Measurements from ENCODE around the gene EHHADH. TPM values are rescaled to one million over a fixed set of nuclear protein-coding genes. Genes with fewer than 3 reads are reported as not detected.

EHHADH gene
- total RNA-seq, 2 donors from 2014 or later = 0.90 to 1.1 TPM

DNA sequence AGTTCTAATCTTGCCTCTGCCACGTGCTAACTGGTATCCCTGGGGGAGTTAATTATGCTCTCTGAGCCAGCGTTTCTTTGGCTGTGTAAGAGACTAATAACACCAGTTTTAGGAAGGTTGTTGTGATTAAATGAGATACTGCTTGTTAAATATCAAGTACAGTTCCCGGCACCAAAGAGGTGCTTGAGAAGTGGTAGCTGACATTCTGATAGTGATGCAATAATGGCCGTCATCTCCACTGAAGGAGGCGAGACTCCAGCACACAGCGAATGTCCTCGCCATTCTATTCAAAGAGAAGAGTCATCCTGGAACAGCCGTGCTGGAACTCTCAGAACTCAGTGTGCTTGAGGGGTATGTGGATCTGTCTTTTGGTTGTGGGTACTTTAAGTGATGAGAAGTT is 91.2 kb downstream of the EHHADH start:
- no peaks in the 10 kb centered on the region for H3K9me3 ChIP-seq (ENCODE audit: control insufficient read depth, low read length, poor library complexity, severe bottlenecking)
- no peak for DNase-seq
- Mint-ChIP-seq H3K27me3 (peaks cover 53% of the 10 kb centered on the region), H3K4me3 (no peak overlapping the region), H3K27ac (no peak overlapping the region), H3K4me1 (no peaks in the 10 kb centered on the region), H3K36me3 (ENCODE audit: low read depth) (peaks cover 2% of the 10 kb centered on the region)
- ATAC-seq = no peak

DNA sequence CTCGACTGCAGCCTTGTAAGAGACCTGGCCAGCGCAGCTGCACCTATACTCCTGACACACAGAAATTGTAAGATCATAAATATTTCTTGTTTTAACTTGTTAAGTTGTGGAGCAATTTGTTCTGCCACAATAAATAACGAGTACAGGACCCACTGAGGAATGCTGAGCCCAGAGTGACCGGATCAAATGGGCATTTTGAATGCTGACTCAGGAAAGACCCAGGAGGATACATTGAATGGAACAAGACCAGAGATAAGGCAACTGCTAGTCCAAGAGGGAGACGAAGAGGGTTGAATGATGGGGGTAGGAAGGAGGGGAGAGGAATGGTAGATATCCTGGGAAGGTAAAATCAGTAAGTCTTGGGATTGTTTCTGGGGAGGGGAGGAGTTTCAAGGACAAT is 92.1 kb downstream of the EHHADH start:
- H3K36me3 Mint-ChIP-seq (ENCODE audit: low read depth) = peaks cover 2% of the 10 kb centered on the region
- H3K27ac Mint-ChIP-seq = no peak overlapping the region
- no peaks in the 10 kb centered on the region for H3K9me3 ChIP-seq (ENCODE audit: control insufficient read depth, low read length, poor library complexity, severe bottlenecking)
- H3K4me1 Mint-ChIP-seq = no peaks in the 10 kb centered on the region
- ATAC-seq = no peak
- no peak for DNase-seq
- H3K27me3 Mint-ChIP-seq = peaks cover 57% of the 10 kb centered on the region
- no peak overlapping the region for H3K4me3 Mint-ChIP-seq

DNA sequence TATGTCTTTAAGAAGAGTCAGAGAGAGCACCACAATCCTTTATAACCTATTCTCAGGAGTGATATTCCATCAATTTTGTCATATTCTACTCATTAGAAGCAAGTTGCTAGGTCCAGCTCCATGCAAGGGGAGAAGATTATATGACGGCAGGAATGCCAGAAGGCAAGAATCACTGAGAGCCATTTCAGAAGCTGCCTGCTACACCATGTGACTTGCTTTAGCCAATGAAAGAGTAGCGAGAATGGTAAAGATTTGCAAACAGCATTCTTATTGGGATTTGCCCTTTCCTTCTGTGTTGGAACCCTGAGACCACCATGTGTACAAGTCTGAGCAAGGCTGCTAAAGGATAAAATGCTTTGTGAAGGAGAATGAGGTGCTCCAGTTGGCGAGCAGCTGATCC is 96.5 kb downstream of the EHHADH start:
- Mint-ChIP-seq H3K27ac (no peak overlapping the region), H3K36me3 (ENCODE audit: low read depth) (peaks cover 2% of the 10 kb centered on the region), H3K27me3 (peaks cover 34% of the 10 kb centered on the region), H3K4me3 (no peak overlapping the region), H3K4me1 (peaks cover 4% of the 10 kb centered on the region)
- H3K9me3 ChIP-seq (ENCODE audit: control insufficient read depth, low read length, poor library complexity, severe bottlenecking) = no peaks in the 10 kb centered on the region
- ATAC-seq (no peak), DNase-seq (no peak)

DNA sequence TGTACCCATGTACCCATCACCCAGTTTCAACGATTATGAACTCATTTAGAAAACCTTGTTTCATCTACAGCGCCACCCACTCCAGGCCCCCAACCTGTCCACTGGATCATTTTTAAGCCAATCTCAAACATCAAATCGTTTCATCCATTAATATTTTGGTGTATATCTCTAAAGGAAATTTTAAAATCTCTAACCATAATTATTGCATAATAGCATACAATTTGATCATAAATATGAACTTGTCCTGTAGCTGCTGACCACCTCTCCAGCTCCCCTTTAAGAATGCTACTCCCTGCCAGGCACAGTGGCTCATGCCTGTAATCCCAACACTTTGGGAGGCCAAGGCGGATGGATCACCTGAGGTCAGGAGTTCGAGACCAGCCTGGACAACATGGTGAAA is 98.2 kb downstream of the EHHADH start:
- H3K27me3 Mint-ChIP-seq = peaks cover 39% of the 10 kb centered on the region
- H3K4me1 Mint-ChIP-seq = peaks cover 5% of the 10 kb centered on the region
- peaks cover 3% of the 10 kb centered on the region for H3K36me3 Mint-ChIP-seq (ENCODE audit: low read depth)
- no peak for ATAC-seq
- no peak overlapping the region for H3K4me3 Mint-ChIP-seq
- no peak for DNase-seq
- no peaks in the 10 kb centered on the region for H3K9me3 ChIP-seq (ENCODE audit: control insufficient read depth, low read length, poor library complexity, severe bottlenecking)
- no peak overlapping the region for H3K27ac Mint-ChIP-seq

DNA sequence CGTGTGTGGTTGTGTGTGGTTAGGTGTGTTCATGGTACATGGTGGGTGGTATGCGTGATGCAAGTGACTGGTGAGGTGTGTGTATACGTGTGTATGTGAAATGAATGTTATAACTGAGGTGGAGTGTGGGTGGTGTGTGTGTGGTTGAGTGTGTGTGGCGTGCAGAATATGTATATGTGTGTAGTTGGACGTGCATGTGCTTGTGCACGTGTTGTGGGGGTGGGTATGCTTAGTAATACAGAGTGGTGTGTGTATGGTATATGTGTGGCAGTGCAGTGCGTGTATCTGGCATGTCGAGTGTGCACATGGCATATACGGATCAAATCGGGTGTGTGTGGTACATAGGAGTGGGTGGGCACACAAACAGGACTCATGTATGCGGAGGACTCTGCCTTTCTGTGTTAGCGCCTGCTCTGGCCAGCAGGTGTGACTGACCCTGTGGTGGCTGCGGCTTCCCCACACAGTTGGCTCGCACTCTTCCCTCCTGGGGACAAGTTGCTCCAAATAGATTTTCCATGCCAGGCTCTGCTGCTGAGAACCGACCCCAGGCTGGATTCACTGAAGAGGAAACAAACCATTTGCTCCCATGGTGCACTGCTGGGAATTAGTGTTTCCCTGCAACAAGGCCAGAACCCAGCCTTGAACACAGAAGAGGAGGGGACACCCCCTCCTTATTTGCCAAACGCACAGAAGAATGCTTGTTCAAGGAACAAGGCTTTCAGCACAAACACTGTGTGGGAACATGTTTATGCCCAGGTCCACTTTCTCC is 99.8 kb downstream of the EHHADH start:
- ATAC-seq (no peak), DNase-seq (no peak)
- H3K9me3 ChIP-seq (ENCODE audit: control insufficient read depth, low read length, poor library complexity, severe bottlenecking) = no peaks in the 10 kb centered on the region
- Mint-ChIP-seq H3K4me1 (peaks cover 5% of the 10 kb centered on the region), H3K36me3 (ENCODE audit: low read depth) (peaks cover 3% of the 10 kb centered on the region), H3K27me3 (peaks cover 47% of the 10 kb centered on the region), H3K27ac (no peak overlapping the region), H3K4me3 (no peak overlapping the region)

DNA sequence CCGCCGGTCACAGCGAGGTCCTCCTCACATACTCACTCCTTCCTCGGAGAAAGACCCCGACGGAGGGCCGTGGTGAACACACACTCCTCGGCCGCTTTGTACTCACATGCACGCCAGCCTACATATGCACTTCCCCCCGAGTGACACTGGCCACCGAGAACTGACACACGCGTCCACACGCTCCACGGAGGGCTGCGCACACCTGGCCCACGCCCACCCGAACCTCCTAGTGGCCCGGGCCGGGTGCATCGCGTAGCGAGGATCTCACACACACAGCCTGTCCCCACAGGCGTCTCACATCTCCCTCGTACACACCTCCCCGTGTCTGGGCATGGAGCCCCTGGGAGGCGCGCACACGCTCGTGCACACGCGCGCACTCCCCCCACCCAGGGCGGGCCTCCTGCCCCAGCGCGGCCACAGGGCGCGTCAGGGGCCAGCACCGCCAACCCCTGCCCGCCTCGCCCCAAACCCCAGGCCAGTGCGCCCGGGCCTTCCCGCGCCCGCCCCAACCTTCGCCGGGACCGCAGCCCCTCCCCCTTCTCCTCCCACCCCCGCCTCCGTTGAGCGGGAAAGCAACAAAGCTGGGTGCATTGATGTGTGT is 100.6 kb downstream of the EHHADH start:
- H3K36me3 Mint-ChIP-seq (ENCODE audit: low read depth) = peaks cover 2% of the 10 kb centered on the region
- peaks cover 5% of the 10 kb centered on the region for H3K4me1 Mint-ChIP-seq
- ATAC-seq = peak; percentile 21
- H3K27me3 Mint-ChIP-seq = peaks cover 40% of the 10 kb centered on the region
- H3K9me3 ChIP-seq (ENCODE audit: control insufficient read depth, low read length, poor library complexity, severe bottlenecking) = no peaks in the 10 kb centered on the region
- DNase-seq = no peak
- no peak overlapping the region for H3K27ac Mint-ChIP-seq
- no peak overlapping the region for H3K4me3 Mint-ChIP-seq

DNA sequence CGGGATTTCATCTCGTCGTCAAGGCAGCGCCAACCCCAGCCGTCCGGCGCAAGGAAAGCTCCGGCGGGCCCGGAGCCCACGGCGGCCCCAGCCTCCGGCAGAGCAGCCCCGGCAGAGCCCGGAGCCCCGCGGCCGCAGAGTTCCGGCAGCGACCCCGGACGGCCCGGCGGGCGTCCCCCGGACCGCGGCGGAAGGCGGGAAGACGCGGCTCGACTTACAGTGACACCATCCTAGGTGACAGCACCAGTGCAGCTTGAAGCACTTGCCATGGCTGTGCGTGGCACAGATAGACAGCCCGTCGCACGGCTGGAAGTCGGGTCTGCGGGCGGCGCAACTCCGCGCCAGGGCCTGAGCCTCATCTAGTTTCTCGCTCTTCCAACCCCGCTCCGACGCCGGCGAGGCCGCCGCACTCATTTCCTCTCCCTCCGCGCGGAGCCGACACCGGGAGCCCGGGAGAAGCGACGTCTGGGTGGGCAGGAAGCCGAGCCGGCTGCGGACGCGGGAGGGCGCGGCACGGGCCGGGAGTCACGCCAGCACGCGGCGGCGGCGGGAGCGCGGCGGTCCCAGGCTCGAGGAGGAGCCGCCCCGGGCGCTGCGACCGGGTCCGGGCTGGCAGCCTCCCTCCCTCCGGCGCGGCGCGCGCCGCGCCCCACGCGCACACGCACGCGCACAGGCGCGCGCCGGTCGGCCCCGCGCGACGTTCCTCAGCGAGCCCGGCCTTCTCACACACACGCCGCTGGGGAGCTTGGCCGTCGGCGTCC is 101.3 kb downstream of the EHHADH start, which contains the start of gene C3orf70:
Gene C3orf70, minus strand, starts transcription at position 651 of the 761 bp plus-strand sequence. Its CDS starts 237 bp downstream, at position 414.
- peak; percentile 68 for ATAC-seq
- no peaks in the 10 kb centered on the region for H3K9me3 ChIP-seq (ENCODE audit: control insufficient read depth, low read length, poor library complexity, severe bottlenecking)
- peaks cover 38% of the 10 kb centered on the region for H3K27me3 Mint-ChIP-seq
- H3K36me3 Mint-ChIP-seq (ENCODE audit: low read depth) = peaks cover 2% of the 10 kb centered on the region
- DNase-seq = no peak
- H3K27ac Mint-ChIP-seq = no peak within 1 kb of the TSS
- H3K4me1 Mint-ChIP-seq = peaks cover 5% of the 10 kb centered on the region
- H3K4me3 Mint-ChIP-seq = peak within 1 kb of the TSS; percentile 76

DNA sequence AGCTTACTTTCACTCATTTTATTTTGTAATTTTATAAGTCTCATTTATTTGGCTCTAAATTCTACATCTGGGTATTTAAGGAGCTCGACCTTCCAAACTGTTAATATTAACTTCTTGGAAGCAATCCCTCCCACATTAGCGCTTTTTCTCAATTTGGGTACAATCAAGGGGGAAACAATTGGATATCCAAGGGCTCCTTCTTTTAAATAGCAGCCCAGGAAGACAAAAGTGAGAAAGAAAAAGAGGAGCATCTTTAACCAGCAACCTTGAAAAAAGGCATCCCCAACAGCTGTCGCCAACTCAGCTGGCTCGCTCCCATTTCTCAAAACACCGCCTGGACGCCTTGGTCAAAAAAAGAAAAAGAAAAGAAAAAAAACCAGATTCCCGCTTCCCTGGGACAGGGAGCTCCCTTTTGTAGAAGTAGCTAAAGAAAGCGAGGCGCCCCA is 101.9 kb downstream of the EHHADH start:
- Mint-ChIP-seq H3K36me3 (ENCODE audit: low read depth) (peaks cover 2% of the 10 kb centered on the region), H3K4me1 (peaks cover 5% of the 10 kb centered on the region), H3K27ac (no peak overlapping the region), H3K27me3 (peaks cover 34% of the 10 kb centered on the region), H3K4me3 (peak overlapping the region; percentile 76)
- DNase-seq = no peak
- no peak for ATAC-seq
- H3K9me3 ChIP-seq (ENCODE audit: control insufficient read depth, low read length, poor library complexity, severe bottlenecking) = no peaks in the 10 kb centered on the region

DNA sequence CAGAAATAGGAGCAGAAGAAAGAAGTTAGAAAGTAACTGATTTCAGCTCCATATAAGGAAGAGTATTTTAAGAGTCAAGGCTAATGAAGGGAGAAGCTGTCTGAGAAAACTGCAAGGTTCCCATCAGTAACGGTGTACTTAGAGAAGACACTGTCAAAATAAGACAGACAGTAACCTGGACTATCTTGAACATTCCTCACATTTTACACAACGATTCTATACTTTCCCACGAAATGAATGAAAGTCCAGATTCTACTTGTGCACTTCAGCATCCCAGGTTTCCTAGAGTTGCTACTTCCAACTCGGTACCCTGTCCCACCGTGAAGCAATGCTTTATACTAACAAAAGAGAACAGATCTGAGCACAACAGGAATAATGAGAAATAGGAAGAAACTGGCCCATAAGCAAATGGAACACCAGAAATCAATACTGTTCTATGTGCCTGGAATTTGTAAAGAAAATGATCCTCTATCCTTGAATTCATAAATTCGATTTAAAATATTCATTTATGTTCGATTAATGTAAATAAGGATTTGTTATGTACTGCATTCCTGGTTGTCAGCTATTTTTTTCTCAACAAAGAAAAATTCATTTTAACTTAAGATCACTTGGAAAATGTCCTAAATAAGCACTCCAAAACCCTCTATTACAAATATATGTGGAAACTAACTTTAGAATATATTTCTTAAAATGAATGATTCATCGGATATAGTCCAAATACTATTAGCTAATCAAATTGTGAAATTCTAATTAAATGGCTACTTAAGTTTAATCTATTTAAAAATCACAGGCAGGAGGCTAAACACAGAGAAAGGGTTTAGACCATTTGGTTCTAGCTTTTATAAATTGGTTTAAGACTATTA is 102.5 kb downstream of the EHHADH start:
- Mint-ChIP-seq H3K36me3 (ENCODE audit: low read depth) (peaks cover 2% of the 10 kb centered on the region), H3K4me1 (peaks cover 5% of the 10 kb centered on the region), H3K27ac (no peak overlapping the region), H3K27me3 (peaks cover 28% of the 10 kb centered on the region), H3K4me3 (peak overlapping the region; percentile 47)
- no peaks in the 10 kb centered on the region for H3K9me3 ChIP-seq (ENCODE audit: control insufficient read depth, low read length, poor library complexity, severe bottlenecking)
- ATAC-seq = no peak
- no peak for DNase-seq

DNA sequence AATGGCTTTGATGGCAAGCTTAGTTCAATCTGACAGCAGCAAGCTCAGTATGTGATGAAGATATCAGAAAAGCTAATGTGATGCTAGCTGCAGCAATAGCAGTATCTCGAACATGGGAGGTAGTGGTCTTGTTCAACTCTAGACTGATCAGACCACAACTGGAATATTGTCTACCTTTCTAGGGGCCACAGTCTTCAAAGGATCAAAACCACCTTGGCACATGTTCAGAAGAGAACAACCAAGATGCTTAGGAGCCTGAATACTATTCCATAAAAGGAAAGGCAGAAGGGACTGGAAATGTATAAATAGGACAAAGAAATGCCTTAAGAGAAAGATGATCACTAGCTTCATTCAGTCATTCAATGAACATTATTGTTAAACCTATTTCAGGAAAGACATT is 103.3 kb downstream of the EHHADH start:
- H3K9me3 ChIP-seq (ENCODE audit: control insufficient read depth, low read length, poor library complexity, severe bottlenecking) = no peaks in the 10 kb centered on the region
- Mint-ChIP-seq H3K4me3 (peak overlapping the region; percentile 47), H3K4me1 (peaks cover 5% of the 10 kb centered on the region), H3K36me3 (ENCODE audit: low read depth) (peaks cover 2% of the 10 kb centered on the region), H3K27me3 (peaks cover 28% of the 10 kb centered on the region), H3K27ac (no peak overlapping the region)
- ATAC-seq (no peak), DNase-seq (no peak)

DNA sequence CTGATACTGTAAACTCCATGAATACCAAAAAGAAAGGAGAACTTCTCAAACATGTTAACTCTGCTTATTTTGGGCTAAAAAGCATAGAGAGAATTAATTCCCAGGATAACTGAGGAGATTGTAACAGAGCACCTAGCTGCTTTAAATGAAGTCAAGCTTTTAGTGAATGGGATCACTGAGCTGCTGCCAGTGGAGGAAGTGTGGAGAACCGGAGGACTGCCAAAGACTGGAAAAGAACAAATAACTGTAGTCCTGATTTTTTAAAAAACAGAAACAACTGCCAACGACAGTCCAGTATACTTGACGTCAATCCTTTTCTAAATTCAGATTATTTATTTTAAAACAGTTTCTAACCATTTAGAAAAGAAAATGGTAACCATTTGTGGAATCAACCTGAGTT is 104.3 kb downstream of the EHHADH start:
- H3K4me1 Mint-ChIP-seq = peaks cover 5% of the 10 kb centered on the region
- no peak overlapping the region for H3K27ac Mint-ChIP-seq
- DNase-seq (no peak), ATAC-seq (no peak)
- no peak overlapping the region for H3K4me3 Mint-ChIP-seq
- peaks cover 2% of the 10 kb centered on the region for H3K36me3 Mint-ChIP-seq (ENCODE audit: low read depth)
- peaks cover 28% of the 10 kb centered on the region for H3K27me3 Mint-ChIP-seq
- no peaks in the 10 kb centered on the region for H3K9me3 ChIP-seq (ENCODE audit: control insufficient read depth, low read length, poor library complexity, severe bottlenecking)

DNA sequence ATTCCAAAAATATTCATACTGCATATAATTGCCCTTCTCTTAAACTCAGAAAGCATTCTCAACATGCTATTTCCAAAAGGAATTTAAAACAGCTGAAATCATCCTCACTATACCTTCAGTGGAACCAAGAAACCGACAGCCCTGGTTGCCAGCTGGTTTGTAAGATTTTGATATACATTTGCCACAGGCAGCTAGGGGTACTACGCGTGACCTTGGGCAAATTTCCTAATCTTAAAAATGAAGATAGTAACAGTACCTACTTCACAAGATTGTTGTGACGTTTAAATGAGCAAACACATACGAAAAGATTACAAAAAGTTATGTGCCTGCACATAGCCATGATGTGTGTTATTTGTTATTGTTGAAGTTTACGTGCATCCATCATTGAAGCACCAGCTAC is 108.3 kb downstream of the EHHADH start:
- no peak overlapping the region for H3K4me3 Mint-ChIP-seq
- H3K4me1 Mint-ChIP-seq = no peaks in the 10 kb centered on the region
- H3K27me3 Mint-ChIP-seq = peaks cover 19% of the 10 kb centered on the region
- no peak overlapping the region for H3K27ac Mint-ChIP-seq
- ATAC-seq = no peak
- no peaks in the 10 kb centered on the region for H3K36me3 Mint-ChIP-seq (ENCODE audit: low read depth)
- H3K9me3 ChIP-seq (ENCODE audit: control insufficient read depth, low read length, poor library complexity, severe bottlenecking) = no peaks in the 10 kb centered on the region
- no peak for DNase-seq
